22Rv1 (cell line): ENCODE data around the gene DPH3.

Experiments
- CTCF ChIP-seq: fragments of 450-650 bp; IDR thresholded peaks from 2 replicates; pipeline ENCODE4 v1.5.1; 2017; ENCODE audit warnings: mild to moderate bottlenecking
- ZFX ChIP-seq: fragments of 450-650 bp; IDR thresholded peaks from 2 replicates; pipeline ENCODE4 v1.6.1; 2017; ENCODE audit warnings: antibody characterized with exemption, borderline replicate concordance

- TF ChIP-seq CTCF = no peak
- no peak for TF ChIP-seq ZFX
Measured at GRCh38 chr3:16270855-16271254, 6.1 kb upstream of the DPH3 start.
